ENCODE results near the gene ZNF653. TPM values are rescaled to one million over a fixed set of nuclear protein-coding genes. Genes with fewer than 3 reads are reported as not detected.

ZNF653 gene
- 13.0 TPM for polyA plus RNA-seq (2013, experiment 1 of 4)
- polyA plus RNA-seq (2013, experiment 2 of 4): 13.2 TPM
- polyA plus RNA-seq (2013, experiment 3 of 4): 14.4 TPM
- polyA plus RNA-seq (2013, experiment 4 of 4): 14.1 TPM

- Histone ChIP-seq H3K27ac (ENCODE audit: insufficient read depth, low read depth, low read length, poor library complexity, severe bottlenecking) (peak within 1 kb of the TSS; percentile 91), H3K27me3 (ENCODE audit: control insufficient read depth, insufficient read depth, low read length, poor library complexity, severe bottlenecking) (no peaks in the 10 kb centered on the region), H3K36me3 (ENCODE audit: control insufficient read depth, insufficient read depth, low read length) (no peaks in the 10 kb centered on the region), H3K4me3 (ENCODE audit: insufficient read depth, low read depth, low read length) (peak within 1 kb of the TSS; percentile 78), H3K9me3 (ENCODE audit: control insufficient read depth, low read length) (no peaks in the 10 kb centered on the region), H3K4me1 (ENCODE audit: control insufficient read depth, insufficient read depth, low read length) (peaks cover 9% of the 10 kb centered on the region)
- 0% methylated on average over 65 of the region's 65 CpGs for WGBS, 2 experiments
Observed at GRCh38 chr19:11505504-11506100, at the start of gene ZNF653. Gene ZNF653 (minus strand): TSS chr19:11505839. CDS start chr19:11505786, 53 bp downstream.

GRCh38 chr19:11555246-11555645 lies 49.6 kb upstream of the ZNF653 start:
- Histone ChIP-seq H3K36me3 (ENCODE audit: control insufficient read depth, insufficient read depth, low read length) (peaks cover 6% of the 10 kb centered on the region), H3K4me3 (ENCODE audit: insufficient read depth, low read depth, low read length) (no peak overlapping the region), H3K27me3 (ENCODE audit: control insufficient read depth, insufficient read depth, low read length, poor library complexity, severe bottlenecking) (no peaks in the 10 kb centered on the region), H3K4me1 (ENCODE audit: control insufficient read depth, insufficient read depth, low read length) (peaks cover 1% of the 10 kb centered on the region), H3K9me3 (ENCODE audit: control insufficient read depth, low read length) (no peaks in the 10 kb centered on the region), H3K27ac (ENCODE audit: insufficient read depth, low read depth, low read length, poor library complexity, severe bottlenecking) (no peak overlapping the region)
- WGBS, 2 experiments: 89 to 93% methylated on average over 6 of the region's 6 CpGs

- Histone ChIP-seq H3K27ac (ENCODE audit: insufficient read depth, low read depth, low read length, poor library complexity, severe bottlenecking) (no peak overlapping the region), H3K36me3 (ENCODE audit: control insufficient read depth, insufficient read depth, low read length) (peaks cover 6% of the 10 kb centered on the region), H3K4me1 (ENCODE audit: control insufficient read depth, insufficient read depth, low read length) (no peaks in the 10 kb centered on the region), H3K27me3 (ENCODE audit: control insufficient read depth, insufficient read depth, low read length, poor library complexity, severe bottlenecking) (no peaks in the 10 kb centered on the region), H3K9me3 (ENCODE audit: control insufficient read depth, low read length) (no peaks in the 10 kb centered on the region), H3K4me3 (ENCODE audit: insufficient read depth, low read depth, low read length) (no peak overlapping the region)
- 95 to 96% methylated on average over 12 of the region's 12 CpGs for WGBS, 2 experiments
Observed at GRCh38 chr19:11554160-11554559, 48.5 kb upstream of the ZNF653 start.

GRCh38 chr19:11552666-11553372 lies 47.2 kb upstream of the ZNF653 start:
- H3K9me3 ChIP-seq (ENCODE audit: control insufficient read depth, low read length): no peaks in the 10 kb centered on the region
- WGBS, 2 experiments: 93% methylated on average over 20 of the region's 20 CpGs
- no peaks in the 10 kb centered on the region for H3K4me1 ChIP-seq (ENCODE audit: control insufficient read depth, insufficient read depth, low read length)
- H3K27ac ChIP-seq (ENCODE audit: insufficient read depth, low read depth, low read length, poor library complexity, severe bottlenecking): no peak overlapping the region
- H3K4me3 ChIP-seq (ENCODE audit: insufficient read depth, low read depth, low read length): no peak overlapping the region
- peaks cover 6% of the 10 kb centered on the region for H3K36me3 ChIP-seq (ENCODE audit: control insufficient read depth, insufficient read depth, low read length)
- no peaks in the 10 kb centered on the region for H3K27me3 ChIP-seq (ENCODE audit: control insufficient read depth, insufficient read depth, low read length, poor library complexity, severe bottlenecking)

GRCh38 chr19:11551603-11552235 lies 46.1 kb upstream of the ZNF653 start:
- H3K9me3 ChIP-seq (ENCODE audit: control insufficient read depth, low read length): no peaks in the 10 kb centered on the region
- WGBS, 2 experiments: 87 to 88% methylated on average over 26 of the region's 26 CpGs
- no peak overlapping the region for H3K4me3 ChIP-seq (ENCODE audit: insufficient read depth, low read depth, low read length)
- H3K27ac ChIP-seq (ENCODE audit: insufficient read depth, low read depth, low read length, poor library complexity, severe bottlenecking): no peak overlapping the region
- H3K36me3 ChIP-seq (ENCODE audit: control insufficient read depth, insufficient read depth, low read length): peaks cover 6% of the 10 kb centered on the region
- H3K27me3 ChIP-seq (ENCODE audit: control insufficient read depth, insufficient read depth, low read length, poor library complexity, severe bottlenecking): no peaks in the 10 kb centered on the region
- H3K4me1 ChIP-seq (ENCODE audit: control insufficient read depth, insufficient read depth, low read length): no peaks in the 10 kb centered on the region

- WGBS, 2 experiments: 92% methylated on average over 8 of the region's 8 CpGs
- no peak overlapping the region for H3K4me3 ChIP-seq (ENCODE audit: insufficient read depth, low read depth, low read length)
- H3K36me3 ChIP-seq (ENCODE audit: control insufficient read depth, insufficient read depth, low read length): peaks cover 6% of the 10 kb centered on the region
- H3K27ac ChIP-seq (ENCODE audit: insufficient read depth, low read depth, low read length, poor library complexity, severe bottlenecking): no peak overlapping the region
- no peaks in the 10 kb centered on the region for H3K9me3 ChIP-seq (ENCODE audit: control insufficient read depth, low read length)
- no peaks in the 10 kb centered on the region for H3K27me3 ChIP-seq (ENCODE audit: control insufficient read depth, insufficient read depth, low read length, poor library complexity, severe bottlenecking)
- H3K4me1 ChIP-seq (ENCODE audit: control insufficient read depth, insufficient read depth, low read length): no peaks in the 10 kb centered on the region
Observed at GRCh38 chr19:11550265-11550664, 44.6 kb upstream of the ZNF653 start.

- H3K4me1 ChIP-seq (ENCODE audit: control insufficient read depth, insufficient read depth, low read length): no peaks in the 10 kb centered on the region
- 94 to 95% methylated on average over 24 of the region's 24 CpGs for WGBS, 2 experiments
Observed at GRCh38 chr19:11549386-11549953, 43.8 kb upstream of the ZNF653 start.

GRCh38 chr19:11547929-11548700 lies 42.5 kb upstream of the ZNF653 start:
- peaks cover under 1% of the 10 kb centered on the region for H3K36me3 ChIP-seq (ENCODE audit: control insufficient read depth, insufficient read depth, low read length)
- no peak overlapping the region for H3K27ac ChIP-seq (ENCODE audit: insufficient read depth, low read depth, low read length, poor library complexity, severe bottlenecking)
- no peaks in the 10 kb centered on the region for H3K27me3 ChIP-seq (ENCODE audit: control insufficient read depth, insufficient read depth, low read length, poor library complexity, severe bottlenecking)
- no peaks in the 10 kb centered on the region for H3K4me1 ChIP-seq (ENCODE audit: control insufficient read depth, insufficient read depth, low read length)
- no peaks in the 10 kb centered on the region for H3K9me3 ChIP-seq (ENCODE audit: control insufficient read depth, low read length)
- H3K4me3 ChIP-seq (ENCODE audit: insufficient read depth, low read depth, low read length): no peak overlapping the region
- WGBS, 2 experiments: 93 to 94% methylated on average over 14 of the region's 14 CpGs

More at GRCh38 chr19:11549386-11549953, 43.8 kb upstream of the ZNF653 start:
- Histone ChIP-seq H3K36me3 (ENCODE audit: control insufficient read depth, insufficient read depth, low read length) (peaks cover 6% of the 10 kb centered on the region), H3K9me3 (ENCODE audit: control insufficient read depth, low read length) (no peaks in the 10 kb centered on the region), H3K27ac (ENCODE audit: insufficient read depth, low read depth, low read length, poor library complexity, severe bottlenecking) (no peak overlapping the region), H3K27me3 (ENCODE audit: control insufficient read depth, insufficient read depth, low read length, poor library complexity, severe bottlenecking) (no peaks in the 10 kb centered on the region), H3K4me3 (ENCODE audit: insufficient read depth, low read depth, low read length) (no peak overlapping the region)

GRCh38 chr19:11541238-11541637 lies 35.6 kb upstream of the ZNF653 start:
- H3K4me3 ChIP-seq (ENCODE audit: insufficient read depth, low read depth, low read length): no peak overlapping the region
- no peaks in the 10 kb centered on the region for H3K36me3 ChIP-seq (ENCODE audit: control insufficient read depth, insufficient read depth, low read length)
- no peaks in the 10 kb centered on the region for H3K27me3 ChIP-seq (ENCODE audit: control insufficient read depth, insufficient read depth, low read length, poor library complexity, severe bottlenecking)
- no peak overlapping the region for H3K27ac ChIP-seq (ENCODE audit: insufficient read depth, low read depth, low read length, poor library complexity, severe bottlenecking)
- 86 to 90% methylated on average over 3 of the region's 3 CpGs for WGBS, 2 experiments
- peaks cover 17% of the 10 kb centered on the region for H3K4me1 ChIP-seq (ENCODE audit: control insufficient read depth, insufficient read depth, low read length)
- no peaks in the 10 kb centered on the region for H3K9me3 ChIP-seq (ENCODE audit: control insufficient read depth, low read length)

All from ectodermal cell (in vitro differentiated cells).